Mucosa of rectum (tissue), 2 donors: ENCODE data around the gene PLEKHG3.
"Not testable (repeated sequence)": the region's sequence is repeated elsewhere in the genome, so short reads cannot be mapped to it uniquely, and the experiment has no call there.

Experiments used
- H3K27ac ChIP-seq, 2 donors: one replicate each; pipeline ENCODE4 v1.7.0; 2013; ENCODE audit warnings: inconsistent platforms in 2 of 2, low read depth in 2 of 2, low read length in 2 of 2
- H3K27me3 ChIP-seq, 2 donors: one replicate each; pipeline ENCODE4 v1.7.0; 2013; ENCODE audit warnings: low read length in 2 of 2; ENCODE audit not compliant: control insufficient read depth in 2 of 2, insufficient read depth in 2 of 2
- H3K36me3 ChIP-seq, 2 donors: one replicate each; pipeline ENCODE4 v1.7.0; 2013; ENCODE audit warnings: low read length in 2 of 2; ENCODE audit not compliant: control insufficient read depth in 2 of 2, insufficient read depth in 2 of 2
- H3K4me1 ChIP-seq, 2 donors: one replicate each; pipeline ENCODE4 v1.7.0; 2013; ENCODE audit warnings: low read length in 2 of 2, mild to moderate bottlenecking in 1 of 2; ENCODE audit not compliant: control insufficient read depth in 2 of 2, insufficient read depth in 2 of 2
- H3K4me3 ChIP-seq, 2 donors: one replicate each; pipeline ENCODE4 v1.7.0; 2013; ENCODE audit warnings: low read length in 2 of 2
- H3K9ac ChIP-seq, 2 donors: one replicate each; pipeline ENCODE4 v1.7.0; 2013; ENCODE audit warnings: low read length in 2 of 2, low read depth in 1 of 2, mild to moderate bottlenecking in 1 of 2
- H3K9me3 ChIP-seq, 2 donors: one replicate each; pipeline ENCODE4 v1.7.0; 2013; ENCODE audit warnings: low read length in 2 of 2; ENCODE audit not compliant: control insufficient read depth in 2 of 2
- donor health status: healthy.
- donor health status: Normal muscosa, but diverticular disease.

Gene PLEKHG3

GRCh38 chr14:64704143-64704742 is at the start of gene PLEKHG3:
TSS of gene PLEKHG3 (plus strand) at chr14:64704424. CDS start at chr14:64727632, 23,208 bp downstream.
- peaks cover 52 to 62% of the 10 kb centered on the region in 2 donors for H3K4me1 ChIP-seq
- peak within 1 kb of the TSS; percentile 87 to 92 for H3K4me3 ChIP-seq
- peaks cover 0 to 2% of the 10 kb centered on the region in 2 donors for H3K27me3 ChIP-seq
- peak within 1 kb of the TSS; percentile 86 to 99 for H3K9ac ChIP-seq
- no peaks in the 10 kb centered on the region for H3K36me3 ChIP-seq
- peak within 1 kb of the TSS; percentile 93 to 94 for H3K27ac ChIP-seq
- H3K9me3 ChIP-seq: no peaks in the 10 kb centered on the region

GRCh38 chr14:64654901-64655300 is 49.3 kb upstream of the PLEKHG3 start:
- H3K27ac ChIP-seq: peak overlapping the region in 1 of 2 donors; percentile 15
- H3K9ac ChIP-seq: no peak overlapping the region
- no peaks in the 10 kb centered on the region for H3K9me3 ChIP-seq
- no peak overlapping the region for H3K4me3 ChIP-seq
- H3K4me1 ChIP-seq: peaks cover 0 to 5% of the 10 kb centered on the region in 2 donors
- H3K27me3 ChIP-seq: no peaks in the 10 kb centered on the region
- H3K36me3 ChIP-seq: no peaks in the 10 kb centered on the region

GRCh38 chr14:64656986-64657385 is 47.2 kb upstream of the PLEKHG3 start:
- no peak overlapping the region for H3K27ac ChIP-seq
- no peaks in the 10 kb centered on the region for H3K27me3 ChIP-seq
- no peak overlapping the region for H3K9ac ChIP-seq
- H3K4me3 ChIP-seq: no peak overlapping the region
- no peaks in the 10 kb centered on the region for H3K9me3 ChIP-seq
- H3K36me3 ChIP-seq: no peaks in the 10 kb centered on the region
- peaks cover 0 to 5% of the 10 kb centered on the region in 2 donors for H3K4me1 ChIP-seq

GRCh38 chr14:64658201-64658600 is 46.0 kb upstream of the PLEKHG3 start:
- Histone ChIP-seq H3K36me3 (no peaks in the 10 kb centered on the region), H3K4me1 (peaks cover 0 to 5% of the 10 kb centered on the region in 2 donors), H3K9me3 (no peaks in the 10 kb centered on the region), H3K9ac (no peak overlapping the region), H3K4me3 (no peak overlapping the region), H3K27ac (no peak overlapping the region), H3K27me3 (no peaks in the 10 kb centered on the region)

- not testable (repeated sequence) for H3K4me3 ChIP-seq, H3K36me3 ChIP-seq
Measured at GRCh38 chr14:64658700-64659264, 45.4 kb upstream of the PLEKHG3 start.

GRCh38 chr14:64659366-64659765 is 44.9 kb upstream of the PLEKHG3 start:
- Histone ChIP-seq H3K27me3 (no peaks in the 10 kb centered on the region), H3K36me3 (no peaks in the 10 kb centered on the region), H3K4me1 (peaks cover 0 to under 1% of the 10 kb centered on the region in 2 donors), H3K9me3 (no peaks in the 10 kb centered on the region), H3K4me3 (no peak overlapping the region), H3K27ac (no peak overlapping the region), H3K9ac (no peak overlapping the region)

More at GRCh38 chr14:64658700-64659264, 45.4 kb upstream of the PLEKHG3 start:
- H3K9ac ChIP-seq, H3K27me3 ChIP-seq, H3K9me3 ChIP-seq, H3K4me1 ChIP-seq, H3K27ac ChIP-seq: not testable (repeated sequence)

- Histone ChIP-seq H3K36me3 (no peaks in the 10 kb centered on the region), H3K27ac (no peak overlapping the region), H3K27me3 (no peaks in the 10 kb centered on the region), H3K9me3 (no peaks in the 10 kb centered on the region), H3K9ac (no peak overlapping the region), H3K4me3 (no peak overlapping the region), H3K4me1 (peaks cover 0 to 2% of the 10 kb centered on the region in 2 donors)
Measured at GRCh38 chr14:64663174-64663573, 41.0 kb upstream of the PLEKHG3 start.

- Histone ChIP-seq H3K9ac (no peak overlapping the region), H3K27ac (no peak overlapping the region), H3K27me3 (no peaks in the 10 kb centered on the region), H3K36me3 (no peaks in the 10 kb centered on the region), H3K9me3 (no peaks in the 10 kb centered on the region), H3K4me3 (no peak overlapping the region), H3K4me1 (peaks cover 5 to 28% of the 10 kb centered on the region in 2 donors)
Measured at GRCh38 chr14:64671591-64671990, 32.6 kb upstream of the PLEKHG3 start.

- Histone ChIP-seq H3K27me3 (no peaks in the 10 kb centered on the region), H3K36me3 (no peaks in the 10 kb centered on the region), H3K27ac (no peak overlapping the region), H3K4me1 (peaks cover 5 to 27% of the 10 kb centered on the region in 2 donors), H3K4me3 (no peak overlapping the region), H3K9ac (no peak overlapping the region), H3K9me3 (no peaks in the 10 kb centered on the region)
Measured at GRCh38 chr14:64673316-64673715, 30.9 kb upstream of the PLEKHG3 start.

- peaks cover 5 to 27% of the 10 kb centered on the region in 2 donors for H3K4me1 ChIP-seq
Measured at GRCh38 chr14:64673748-64674147, 30.5 kb upstream of the PLEKHG3 start.

More at GRCh38 chr14:64673748-64674147, 30.5 kb upstream of the PLEKHG3 start:
- no peaks in the 10 kb centered on the region for H3K27me3 ChIP-seq
- no peak overlapping the region for H3K4me3 ChIP-seq
- H3K27ac ChIP-seq: no peak overlapping the region
- H3K9me3 ChIP-seq: no peaks in the 10 kb centered on the region
- no peak overlapping the region for H3K9ac ChIP-seq
- H3K36me3 ChIP-seq: no peaks in the 10 kb centered on the region
